ENCODE measurements around the gene OSBPL6.

GRCh38 chr2:178385595-178386148 is 191.4 kb downstream of the OSBPL6 start:
- TF ChIP-seq, protein P1, sequence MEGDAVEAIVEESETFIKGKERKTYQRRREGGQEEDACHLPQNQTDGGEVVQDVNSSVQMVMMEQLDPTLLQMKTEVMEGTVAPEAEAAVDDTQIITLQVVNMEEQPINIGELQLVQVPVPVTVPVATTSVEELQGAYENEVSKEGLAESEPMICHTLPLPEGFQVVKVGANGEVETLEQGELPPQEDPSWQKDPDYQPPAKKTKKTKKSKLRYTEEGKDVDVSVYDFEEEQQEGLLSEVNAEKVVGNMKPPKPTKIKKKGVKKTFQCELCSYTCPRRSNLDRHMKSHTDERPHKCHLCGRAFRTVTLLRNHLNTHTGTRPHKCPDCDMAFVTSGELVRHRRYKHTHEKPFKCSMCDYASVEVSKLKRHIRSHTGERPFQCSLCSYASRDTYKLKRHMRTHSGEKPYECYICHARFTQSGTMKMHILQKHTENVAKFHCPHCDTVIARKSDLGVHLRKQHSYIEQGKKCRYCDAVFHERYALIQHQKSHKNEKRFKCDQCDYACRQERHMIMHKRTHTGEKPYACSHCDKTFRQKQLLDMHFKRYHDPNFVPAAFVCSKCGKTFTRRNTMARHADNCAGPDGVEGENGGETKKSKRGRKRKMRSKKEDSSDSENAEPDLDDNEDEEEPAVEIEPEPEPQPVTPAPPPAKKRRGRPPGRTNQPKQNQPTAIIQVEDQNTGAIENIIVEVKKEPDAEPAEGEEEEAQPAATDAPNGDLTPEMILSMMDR (IDR thresholded peaks at IDR 0.05) = no peak
- TF ChIP-seq POLR2A (IDR thresholded peaks at IDR 0.05) (no peak), POLR2AphosphoS5 (IDR thresholded peaks at IDR 0.05) (no peak)
